GM21717 (cell line): ENCODE measurements around the gene SMYD3.

Experiments
- ATAC-seq: cut with Tn5 transposase; IDR thresholded peaks from one replicate; pipeline ENCODE4 v1.9.1; 2021; ENCODE audit warnings: mild to moderate bottlenecking, moderate library complexity; ENCODE audit not compliant: unreplicated experiment

SMYD3 gene

GRCh38 chr1:246516126-246516525 is 9.0 kb upstream of the SMYD3 start:
- no peak for ATAC-seq

GRCh38 chr1:246515390-246516005 is 8.4 kb upstream of the SMYD3 start:
- no peak for ATAC-seq

- no peak for ATAC-seq
Measured at GRCh38 chr1:246513619-246514343, 6.7 kb upstream of the SMYD3 start.

GRCh38 chr1:246513041-246513440 is 6.0 kb upstream of the SMYD3 start:
- no peak for ATAC-seq

GRCh38 chr1:246512635-246513034 is 5.6 kb upstream of the SMYD3 start:
- ATAC-seq, result no peak

GRCh38 chr1:246512230-246512629 is 5.2 kb upstream of the SMYD3 start:
- no peak for ATAC-seq

GRCh38 chr1:246511203-246511602 is 4.1 kb upstream of the SMYD3 start:
- ATAC-seq, result no peak

GRCh38 chr1:246510147-246511030 is 3.3 kb upstream of the SMYD3 start:
- ATAC-seq, result no peak

- ATAC-seq, result no peak
Measured at GRCh38 chr1:246508897-246509688, 2.0 kb upstream of the SMYD3 start.

- peak; percentile 22 for ATAC-seq
Measured at GRCh38 chr1:246506367-246506673, 759 bp downstream of the SMYD3 start.

GRCh38 chr1:246503341-246503740 is 3.7 kb downstream of the SMYD3 start:
- ATAC-seq, result no peak

GRCh38 chr1:246497331-246497915 is 9.7 kb downstream of the SMYD3 start:
- ATAC-seq, result peak; percentile 55

GRCh38 chr1:246492611-246493245 is 14.4 kb downstream of the SMYD3 start:
- ATAC-seq, result no peak

- ATAC-seq, result no peak
Measured at GRCh38 chr1:246491551-246492053, 15.5 kb downstream of the SMYD3 start.

GRCh38 chr1:246488674-246489073 is 18.4 kb downstream of the SMYD3 start:
- ATAC-seq, result no peak

- ATAC-seq, result no peak
Measured at GRCh38 chr1:246483569-246483933, 23.5 kb downstream of the SMYD3 start.

- peak; percentile 86 for ATAC-seq
Measured at GRCh38 chr1:246482805-246483568, 24.1 kb downstream of the SMYD3 start.

- no peak for ATAC-seq
Measured at GRCh38 chr1:246479061-246479460, 28.0 kb downstream of the SMYD3 start.

- ATAC-seq, result no peak
Measured at GRCh38 chr1:246477634-246478033, 29.4 kb downstream of the SMYD3 start.
